ENCODE measurements around the gene ERF. TPM values are rescaled to one million over a fixed set of nuclear protein-coding genes. Genes with fewer than 3 reads are reported as not detected.

ERF gene
- total RNA-seq, 1 experiment from 2014 or later, result 34.6 TPM

DNA sequence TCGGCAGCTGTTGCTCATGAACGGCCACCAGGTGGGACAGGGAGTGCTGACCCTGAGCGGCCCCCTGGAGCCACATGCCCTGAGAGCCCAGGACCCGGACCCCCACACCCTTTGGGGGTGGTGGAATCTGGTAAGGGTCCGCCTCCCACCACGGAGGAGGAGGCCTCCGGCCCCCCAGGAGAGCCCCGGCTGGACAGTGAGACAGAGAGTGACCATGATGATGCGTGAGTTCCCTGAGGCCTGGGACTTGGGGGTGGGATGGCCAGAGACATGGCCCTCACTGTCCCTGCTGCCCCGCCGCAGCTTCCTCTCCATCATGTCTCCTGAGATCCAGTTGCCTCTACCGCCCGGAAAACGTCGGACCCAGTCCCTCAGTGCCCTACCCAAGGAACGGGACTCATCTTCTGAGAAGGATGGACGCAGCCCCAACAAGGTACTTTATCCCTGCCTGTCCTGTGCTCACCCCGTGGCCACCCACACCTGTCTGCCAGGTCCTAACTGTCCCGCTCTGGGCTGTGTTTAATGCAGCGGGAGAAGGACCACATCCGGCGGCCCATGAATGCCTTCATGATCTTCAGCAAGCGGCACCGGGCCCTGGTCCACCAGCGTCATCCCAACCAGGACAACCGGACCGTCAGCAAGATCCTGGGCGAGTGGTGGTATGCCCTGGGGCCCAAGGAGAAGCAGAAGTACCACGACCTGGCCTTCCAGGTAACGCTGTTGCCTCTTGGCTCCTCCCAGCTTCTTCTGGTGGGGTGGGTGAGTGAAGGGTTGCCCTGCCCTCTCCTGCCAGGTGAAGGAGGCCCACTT lies 32.3 kb upstream of the ERF start:
- DNase-seq (ENCODE audit: low read depth), result no peak

DNA sequence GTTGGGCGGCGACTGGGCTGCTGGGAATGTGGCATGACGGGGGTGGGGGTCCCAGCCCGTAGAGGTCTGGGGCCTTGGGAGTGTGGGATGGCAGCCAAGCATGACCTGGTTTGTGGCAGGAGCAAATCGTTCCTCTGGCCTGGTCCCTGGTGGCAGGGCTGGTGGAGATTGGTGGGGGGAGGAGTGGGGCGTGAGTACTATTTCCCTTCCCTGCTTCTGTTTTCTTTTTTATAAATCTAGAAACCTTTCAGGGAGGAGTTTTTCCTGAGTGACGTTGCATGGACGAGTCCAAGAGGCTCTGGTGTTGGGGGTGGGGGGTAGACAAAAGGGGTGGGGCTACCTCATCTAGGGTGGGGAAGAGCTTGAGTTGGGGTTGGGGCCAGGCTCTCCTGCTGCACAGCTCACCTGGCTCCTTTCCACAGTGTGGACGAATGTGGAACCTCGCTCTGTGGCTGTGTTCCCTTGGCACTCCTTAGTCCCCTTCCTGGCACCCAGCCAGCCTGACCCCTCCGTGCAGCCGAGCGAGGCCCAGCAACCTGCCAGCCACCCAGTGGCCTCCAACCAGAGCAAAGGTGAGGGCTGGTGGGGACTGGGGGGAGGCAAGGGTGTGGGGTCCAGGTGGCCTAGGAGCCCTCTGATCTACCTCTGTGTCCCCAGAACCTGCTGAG lies 31.6 kb upstream of the ERF start:
- no peak for DNase-seq (ENCODE audit: low read depth)

DNA sequence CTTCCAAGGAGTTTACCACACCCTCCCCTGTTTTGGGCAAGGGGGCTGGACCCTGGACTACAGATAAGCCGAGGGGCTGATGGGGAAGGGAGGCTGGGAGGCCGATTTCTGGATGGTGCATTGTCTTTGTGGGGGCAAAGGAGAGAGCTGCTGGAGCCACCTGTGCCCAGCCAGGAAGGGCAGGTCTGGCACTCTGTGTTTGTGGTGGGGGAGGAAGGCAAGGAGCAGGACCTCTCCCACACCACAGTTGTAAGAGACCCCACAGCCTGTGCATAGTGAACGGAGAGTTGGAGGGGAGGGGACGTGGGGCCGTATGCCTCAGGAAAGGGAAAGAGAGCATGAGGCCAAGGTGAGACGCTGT lies 31.0 kb upstream of the ERF start:
- DNase-seq (ENCODE audit: low read depth), result no peak

DNA sequence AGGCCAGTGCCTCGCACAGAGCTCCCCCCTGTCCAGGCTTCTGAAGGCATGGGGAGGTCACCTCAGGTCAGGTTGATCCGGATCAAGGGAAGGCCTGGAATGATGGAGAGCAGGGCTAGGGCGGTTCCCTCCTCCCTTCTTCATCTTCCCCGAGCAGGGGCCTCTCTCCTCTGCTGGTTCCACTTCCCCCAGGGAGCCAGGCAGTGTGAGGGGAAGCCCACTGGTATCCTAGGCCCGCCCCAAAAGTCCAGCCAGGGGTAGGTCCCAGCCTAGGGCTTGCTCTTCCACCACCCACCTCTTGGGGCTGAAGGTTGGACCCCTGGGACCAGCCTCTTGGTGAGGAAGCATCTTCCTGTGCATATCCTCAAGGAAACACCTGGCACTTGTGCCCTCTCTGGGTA lies 30.6 kb upstream of the ERF start:
- DNase-seq (ENCODE audit: low read depth), result no peak

DNA sequence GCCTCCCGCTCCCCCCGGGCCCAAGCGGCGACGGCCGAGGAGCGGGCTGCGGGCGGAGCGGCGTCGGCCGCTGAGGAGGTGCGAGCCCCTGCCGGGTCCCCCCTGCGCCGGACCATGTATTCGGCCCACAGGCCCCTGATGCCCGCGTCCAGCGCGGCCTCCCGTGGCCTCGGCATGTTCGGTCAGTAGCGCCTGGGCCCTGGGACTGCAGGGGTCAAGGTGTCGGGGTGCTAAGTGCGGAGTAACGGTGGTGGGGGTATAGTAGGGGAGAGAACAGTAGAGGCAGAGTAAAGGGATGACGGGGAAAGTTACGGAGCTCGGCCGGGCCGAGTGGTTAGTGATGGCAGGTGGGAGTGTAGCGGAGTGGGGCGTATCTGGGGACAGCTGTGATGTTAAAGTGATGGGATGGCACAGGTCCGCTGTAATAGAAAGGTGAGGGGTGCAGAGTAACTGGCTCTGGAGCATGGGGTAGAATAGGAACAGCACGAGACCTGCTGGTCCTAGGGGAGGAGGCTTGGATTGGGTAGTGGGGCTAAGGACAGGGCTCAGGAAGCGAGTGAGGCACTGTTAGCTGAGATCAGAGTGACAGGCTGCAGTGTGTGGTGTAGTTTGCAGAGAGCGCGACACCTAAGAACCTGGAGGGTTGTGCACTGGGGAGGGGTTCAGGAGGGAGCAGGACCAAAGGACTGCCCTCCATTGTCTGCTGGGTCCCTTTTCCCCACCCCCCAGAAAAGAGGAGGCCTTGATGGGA lies 29.8 kb upstream of the ERF start:
- DNase-seq (ENCODE audit: low read depth), result no peak

DNA sequence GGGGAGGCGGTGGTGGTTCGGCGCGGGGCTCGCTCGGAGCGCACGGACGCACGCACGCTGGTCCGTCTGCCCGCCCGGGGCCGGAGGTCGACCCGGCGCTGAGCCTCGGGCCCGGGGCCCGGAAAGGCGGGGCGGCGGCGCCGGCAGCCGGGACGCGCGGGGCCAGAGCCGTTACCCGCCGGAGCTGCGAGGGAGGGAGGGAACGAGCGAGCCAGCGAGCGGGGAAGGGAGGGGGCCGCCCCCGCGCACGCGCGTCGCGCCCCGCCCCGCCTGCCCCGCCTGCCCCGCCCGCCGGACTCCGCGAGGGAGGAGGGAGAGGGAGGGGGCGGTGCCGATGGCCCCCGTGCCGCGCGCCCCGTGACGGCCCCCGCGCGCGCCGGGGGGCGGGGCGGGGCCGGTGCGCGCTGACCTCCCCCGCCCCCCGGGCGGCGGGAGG lies 29.2 kb upstream of the ERF start:
- DNase-seq (ENCODE audit: low read depth), result peak; percentile 64

DNA sequence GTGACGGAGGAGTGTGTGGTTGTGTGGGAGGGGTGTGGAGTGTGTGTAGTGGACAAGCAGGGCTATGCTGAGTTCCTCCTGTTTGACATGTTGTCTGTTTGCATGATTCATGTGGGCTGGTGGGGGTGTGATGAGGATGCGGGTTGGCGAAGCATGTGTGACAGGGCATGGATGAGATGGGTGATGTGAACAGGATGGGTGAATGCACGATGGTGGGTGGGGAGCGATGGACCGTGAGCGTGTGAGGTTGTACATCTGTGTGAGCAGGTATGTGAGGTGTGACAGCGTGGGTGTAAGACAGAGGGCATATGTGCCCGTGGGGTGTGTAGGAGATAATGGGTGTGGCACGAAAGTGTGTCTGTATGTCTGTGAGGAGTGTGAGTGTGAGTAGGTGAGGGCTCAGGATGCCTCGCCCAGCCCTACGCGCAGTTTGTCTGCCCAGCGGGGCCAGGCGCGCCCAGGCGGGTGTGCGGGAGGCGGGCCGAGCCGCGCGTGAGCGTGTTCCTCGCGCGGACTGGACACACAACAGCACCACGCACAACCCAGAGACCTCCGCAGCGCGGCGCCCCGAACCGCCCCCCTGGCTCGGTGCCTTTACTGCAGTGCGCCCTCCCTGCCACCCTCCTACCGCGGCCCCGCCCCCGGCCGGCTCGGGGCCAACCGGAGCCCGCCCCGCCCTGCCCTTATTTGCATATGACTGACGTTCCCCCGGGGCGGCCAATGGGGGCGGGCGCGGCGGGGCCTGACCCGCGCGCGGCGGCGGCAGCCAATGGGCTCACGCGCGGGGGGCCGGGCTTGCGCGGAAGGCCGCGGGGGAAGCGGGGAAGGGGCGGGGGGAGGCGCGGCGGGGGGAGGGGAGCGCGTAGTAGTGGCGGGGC lies 28.5 kb upstream of the ERF start:
- peak; percentile 90 for DNase-seq (ENCODE audit: low read depth)

DNA sequence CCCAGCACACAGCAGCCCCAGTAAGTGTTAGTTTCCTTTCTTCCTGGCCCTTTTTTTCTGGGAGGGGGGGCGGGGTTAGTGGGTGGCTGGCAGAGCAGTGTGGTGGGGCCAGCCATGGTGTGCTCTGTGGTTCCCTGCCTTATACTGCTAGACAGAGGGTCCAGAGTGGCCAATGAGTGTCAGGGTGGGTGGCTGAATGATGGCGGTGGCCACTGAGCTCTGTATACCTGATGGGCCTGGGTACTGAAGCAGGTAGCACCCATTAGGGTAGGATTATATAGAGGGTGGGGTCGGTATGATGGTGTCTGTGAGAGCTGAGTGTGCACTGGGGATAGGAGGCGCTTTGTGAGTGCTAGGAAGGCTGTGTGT lies 27.9 kb upstream of the ERF start:
- DNase-seq (ENCODE audit: low read depth), result no peak

DNA sequence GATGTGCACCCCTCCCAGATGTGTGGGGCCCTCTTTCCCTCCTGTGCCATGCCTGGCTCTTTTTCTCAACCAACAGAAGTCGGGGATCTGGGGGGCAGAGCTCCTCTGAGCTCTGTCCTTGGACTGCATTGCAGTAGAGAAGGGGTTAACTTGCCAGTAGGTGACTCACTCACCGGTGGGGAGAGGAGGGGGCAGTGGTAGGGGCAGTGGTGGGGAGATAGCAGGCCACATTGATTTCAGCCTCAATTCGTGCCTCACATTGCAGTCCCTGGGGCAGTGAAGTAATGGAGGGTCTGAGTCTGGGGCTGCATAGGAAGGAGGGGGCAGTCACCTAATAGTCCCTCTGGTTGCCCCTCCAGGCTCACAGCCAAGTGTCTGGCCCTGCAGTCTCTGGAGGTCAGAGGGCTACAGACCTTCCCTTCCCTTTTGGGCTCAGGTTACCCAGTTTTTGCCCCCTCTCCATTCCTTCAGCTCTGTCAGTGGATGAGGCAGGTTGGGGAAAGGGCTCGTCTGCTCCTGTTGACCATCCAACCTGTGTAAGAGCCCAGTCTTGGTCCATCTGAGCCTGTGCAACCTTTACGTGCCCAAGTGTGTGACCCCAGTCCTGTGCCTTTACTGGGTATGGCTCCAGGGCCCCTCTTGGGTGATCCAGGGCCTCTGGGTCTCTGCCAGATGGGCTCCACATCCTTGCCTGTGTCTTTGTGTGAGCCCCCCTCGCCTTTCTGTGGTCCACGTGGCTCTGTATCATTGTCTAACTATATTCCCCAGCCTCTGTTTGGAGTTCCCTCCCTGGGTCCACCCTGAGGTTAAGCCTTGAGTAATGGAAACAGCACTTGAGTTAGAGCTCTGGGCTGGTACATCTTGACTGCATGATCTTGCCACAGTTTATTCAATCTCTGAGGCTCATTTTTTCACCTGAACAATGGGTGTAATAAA lies 27.2 kb upstream of the ERF start:
- DNase-seq (ENCODE audit: low read depth), result peak; percentile 69

DNA sequence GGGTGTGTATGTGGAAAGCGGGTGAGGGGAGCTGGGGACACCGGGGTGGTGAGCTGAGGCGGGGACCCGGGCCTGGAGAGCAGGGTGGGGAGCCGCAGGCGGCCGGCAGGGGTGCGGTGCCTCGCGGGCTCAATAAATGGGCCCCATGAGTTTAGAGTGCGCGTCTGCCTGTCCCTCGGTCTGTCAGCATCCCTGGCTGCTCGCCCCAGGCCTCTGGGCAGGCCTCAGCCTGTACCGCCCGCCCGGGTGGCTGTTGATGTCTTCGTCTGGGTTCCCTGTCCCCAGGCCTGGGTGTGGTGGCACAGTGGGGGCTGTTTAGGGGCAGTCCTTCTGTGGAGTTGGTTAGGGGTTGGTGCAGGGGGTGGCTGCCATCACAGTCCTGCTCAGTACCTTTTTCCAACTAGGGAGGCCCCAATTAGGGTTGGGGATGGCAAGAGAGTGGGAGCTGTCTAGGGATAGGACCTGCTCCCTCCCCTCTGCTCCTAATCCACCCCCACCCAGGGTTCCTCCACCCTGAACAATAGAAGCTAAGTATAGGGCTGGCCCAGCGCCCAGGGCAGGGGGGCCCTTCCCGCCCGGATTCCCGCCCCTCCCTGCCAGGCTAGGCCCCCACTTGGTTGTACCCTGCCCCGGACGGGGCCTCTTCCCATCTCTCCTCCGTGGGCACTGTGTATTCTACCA lies 26.4 kb upstream of the ERF start:
- DNase-seq (ENCODE audit: low read depth), result peak; percentile 61

DNA sequence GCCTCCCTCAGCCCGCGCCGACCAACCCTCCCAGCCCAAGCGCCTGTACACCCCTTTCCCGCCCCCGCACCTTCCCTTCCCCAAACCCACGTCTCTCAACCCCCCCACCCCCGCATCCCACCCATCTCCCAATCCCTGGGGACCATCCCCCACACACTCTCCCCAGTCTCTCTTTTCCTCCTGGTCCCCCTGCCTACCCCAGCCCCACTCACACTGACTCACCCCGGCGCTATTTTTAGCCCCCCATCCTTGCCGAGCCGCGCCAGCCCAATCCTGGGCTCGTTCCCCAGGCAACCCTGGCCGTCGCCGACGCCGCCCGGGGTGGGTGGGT lies 25.9 kb upstream of the ERF start:
- peak; percentile 55 for DNase-seq (ENCODE audit: low read depth)

DNA sequence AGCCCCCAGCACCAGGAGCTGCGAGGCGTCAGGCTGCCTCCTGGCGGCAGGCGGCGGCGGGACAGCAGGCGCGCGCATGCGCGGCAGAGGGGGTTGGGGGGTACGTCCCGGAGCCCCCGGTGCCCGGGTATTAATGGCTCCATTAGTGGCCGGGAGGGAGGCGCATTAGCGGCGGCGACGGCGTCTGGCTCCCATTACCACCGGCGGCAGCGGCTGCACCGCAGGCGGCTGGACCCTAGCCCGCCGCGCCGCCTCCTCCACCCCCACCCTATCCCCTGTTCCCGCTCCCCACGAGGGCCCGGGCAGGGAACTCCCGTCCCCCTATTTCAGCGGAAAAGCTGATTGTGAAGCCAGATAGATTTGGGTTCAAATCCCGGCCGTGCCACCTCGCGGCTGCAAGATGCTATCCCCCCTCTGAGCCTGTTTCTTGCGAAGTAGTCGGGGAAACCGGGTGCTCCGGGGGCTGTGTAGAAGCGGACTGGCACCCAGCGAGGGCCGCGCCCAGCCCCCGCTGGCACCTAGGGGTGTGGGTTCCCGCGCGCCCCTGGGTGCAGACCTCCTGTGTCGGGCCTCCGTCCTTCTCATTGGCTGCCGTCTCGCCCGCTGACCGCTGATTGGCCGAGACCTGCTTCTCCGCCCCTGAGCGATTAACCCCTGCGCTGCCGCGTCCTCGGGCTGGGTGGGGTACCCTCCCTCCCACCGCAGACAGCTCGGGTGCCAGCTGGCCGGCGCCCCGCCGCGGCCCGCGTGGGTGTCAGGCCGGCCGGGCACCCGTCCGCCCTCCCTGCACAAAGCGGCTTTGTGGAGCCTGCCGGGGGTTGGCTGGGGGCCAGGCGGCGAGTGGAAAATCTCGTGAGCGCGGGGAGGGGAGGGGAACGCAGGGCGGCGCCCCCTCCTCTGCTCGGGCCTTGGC lies 25.2 kb upstream of the ERF start:
- peak; percentile 89 for DNase-seq (ENCODE audit: low read depth)

DNA sequence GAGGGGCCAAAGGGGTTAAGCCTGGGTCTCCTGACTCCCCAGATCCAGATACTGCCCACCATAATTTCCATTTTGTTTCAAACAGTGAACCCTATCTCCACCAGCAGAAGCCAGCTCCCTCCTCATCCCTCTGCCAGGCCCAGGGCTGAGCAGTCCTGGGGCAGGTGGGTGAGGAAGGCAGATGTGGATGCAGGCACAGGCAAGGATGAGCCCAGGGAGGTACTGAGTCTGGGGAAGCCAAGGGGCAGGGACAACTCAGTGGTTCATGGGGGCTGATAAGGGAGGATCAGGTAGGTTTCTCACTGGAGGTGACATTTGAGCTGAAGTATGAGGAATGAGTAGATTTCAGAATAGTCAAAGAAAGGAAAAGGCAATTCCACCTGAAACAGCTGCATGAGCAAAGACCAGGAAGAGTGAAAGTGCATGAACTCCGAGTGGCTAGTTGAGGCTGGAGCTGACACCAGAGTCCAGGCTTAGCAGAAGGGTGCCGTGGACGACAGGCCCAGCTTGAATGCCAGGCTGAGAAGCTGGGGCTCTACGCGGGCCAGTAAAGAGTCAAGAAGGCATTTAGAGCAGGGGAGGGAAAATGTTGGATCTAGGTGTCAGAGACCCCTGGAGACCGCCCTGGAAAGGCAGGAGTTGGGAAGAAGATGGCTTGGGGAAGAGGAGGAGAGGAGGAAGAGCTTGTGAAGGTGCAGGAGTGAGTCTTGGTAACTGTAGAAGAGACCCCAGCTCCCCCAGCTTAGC lies 24.4 kb upstream of the ERF start:
- DNase-seq (ENCODE audit: low read depth), result no peak

DNA sequence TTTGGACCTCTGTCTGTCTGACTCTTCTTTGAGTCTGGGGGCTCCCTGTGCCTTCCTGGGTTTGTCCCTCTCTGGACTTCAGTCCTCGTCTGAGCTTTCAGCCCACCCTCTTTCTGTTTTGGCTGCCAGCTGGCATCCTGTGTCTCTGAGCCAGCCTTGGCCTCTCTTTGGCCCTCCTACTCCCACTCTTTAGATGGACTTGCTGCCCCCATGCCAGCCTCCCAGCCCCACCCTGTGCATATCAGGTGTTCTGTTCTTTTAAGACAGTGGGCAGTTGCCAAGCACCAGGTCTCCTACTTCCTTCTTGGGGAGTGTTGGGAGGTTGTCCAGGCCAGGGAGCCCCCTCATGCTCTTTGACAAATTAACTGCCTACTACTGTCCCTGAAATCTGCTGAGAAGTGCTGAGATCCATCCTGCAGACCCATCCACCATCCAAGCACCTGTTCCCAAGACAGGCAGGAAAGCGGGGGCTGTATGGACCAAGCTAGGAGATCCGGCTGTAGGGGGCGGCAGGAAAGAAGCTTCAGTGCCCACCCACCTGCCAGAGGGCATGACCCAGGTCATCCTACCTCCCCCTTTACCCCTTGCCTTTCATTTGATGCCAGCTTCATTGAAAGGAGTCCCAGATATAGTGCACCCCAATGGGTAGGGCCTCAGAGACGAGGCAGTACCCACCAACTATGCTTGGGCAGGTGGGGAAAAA lies 23.7 kb upstream of the ERF start:
- DNase-seq (ENCODE audit: low read depth), result no peak

DNA sequence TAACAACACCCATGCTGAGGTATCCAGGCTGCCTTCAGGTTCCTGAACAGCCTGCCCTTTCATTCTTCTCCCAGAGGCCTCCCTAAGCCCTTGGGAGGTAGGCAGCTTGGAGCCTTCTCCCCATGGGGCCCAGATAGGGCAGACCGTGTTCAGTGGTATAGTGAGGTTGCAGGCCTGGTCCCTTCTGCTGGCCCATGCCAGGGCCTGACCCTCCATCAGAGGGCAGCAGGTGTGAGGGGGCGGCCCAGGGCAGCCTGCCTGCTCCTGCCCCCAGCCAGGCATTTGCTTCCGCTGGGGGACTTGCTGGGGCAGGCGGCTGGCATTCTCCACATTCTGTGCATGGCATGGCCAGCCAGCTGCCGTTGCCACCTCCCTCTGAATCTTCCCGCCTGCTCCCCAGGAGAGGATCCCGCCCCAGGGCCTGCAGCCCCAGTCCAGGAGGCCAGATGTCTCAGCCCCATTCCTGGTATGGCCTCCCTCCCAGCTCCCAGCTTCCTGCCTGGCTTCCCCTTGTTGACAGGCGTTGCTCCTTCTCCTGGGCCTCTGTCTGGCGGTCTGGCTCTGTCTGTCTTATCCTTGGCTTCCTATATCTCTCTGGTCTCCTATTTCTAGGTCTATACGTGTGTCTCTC lies 23.0 kb upstream of the ERF start:
- DNase-seq (ENCODE audit: low read depth), result peak; percentile 87

DNA sequence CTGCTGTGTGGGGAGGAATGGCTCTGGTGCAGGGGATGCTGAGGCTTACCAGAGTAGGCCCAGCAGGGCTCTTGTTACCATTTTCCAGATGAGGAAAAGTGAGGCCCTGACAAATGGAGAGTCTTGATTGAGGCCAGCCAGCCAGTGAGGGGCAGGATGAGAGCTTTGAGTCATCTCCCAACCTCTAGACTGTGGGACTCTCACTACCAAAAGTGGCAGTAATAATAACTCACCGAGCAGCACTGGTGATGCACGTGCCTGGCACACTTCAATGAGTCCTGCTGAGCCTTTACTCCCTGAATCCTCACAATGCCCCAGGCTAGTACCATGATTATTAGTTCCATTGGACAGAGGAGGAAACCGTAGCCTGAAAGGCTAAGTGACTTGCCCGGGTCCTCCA lies 21.9 kb upstream of the ERF start:
- DNase-seq (ENCODE audit: low read depth), result peak; percentile 71

DNA sequence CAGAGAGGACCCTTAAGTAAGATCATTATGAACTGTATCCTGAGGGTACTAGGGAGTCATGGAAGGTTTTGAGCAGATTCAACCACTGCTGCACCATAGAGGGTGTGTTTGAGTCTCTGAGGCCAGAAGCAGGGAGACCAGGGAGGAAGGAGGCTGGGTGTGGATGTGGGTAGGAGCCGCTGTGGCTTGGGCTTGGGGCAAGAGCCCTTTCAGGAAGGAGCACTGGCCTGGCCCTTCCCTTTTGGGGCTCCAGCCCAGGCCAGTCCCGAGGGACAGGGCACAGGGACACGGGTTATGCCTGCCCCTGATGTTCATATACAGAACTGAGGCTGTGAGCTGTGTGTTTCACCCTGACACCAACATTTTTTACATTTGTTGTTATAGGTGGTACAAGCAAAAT lies 21.4 kb upstream of the ERF start:
- DNase-seq (ENCODE audit: low read depth), result no peak

Measured in M059J (cell line).